SK-N-SH (cell line): ENCODE results near the gene SLC66A2. TPM values are rescaled to one million over a fixed set of nuclear protein-coding genes. Genes with fewer than 3 reads are reported as not detected.

ENCODE experiments used
- CTCF ChIA-PET: fragments of 300-600, 350-600 bp; formaldehyde crosslinking; extraction: SDS; loops from one replicate; lab custom pipeline; 2021; lab: Yijun Ruan, JAX
- POLR2A ChIA-PET: fragments of 350-600 bp; sonication (Branson Sonifier 250); formaldehyde crosslinking; extraction: SDS; loops from one replicate; lab custom pipeline; 2020; ENCODE audit warnings: antibody characterized with exemption, inconsistent platforms; lab: Yijun Ruan, JAX
- DNase-seq: peaks from one replicate; pipeline ENCODE4 v3.0.0; 2012
- H2AFZ ChIP-seq: fragments of 200-600 bp; sonication (generic); 2 replicates; pipeline ENCODE4 v1.8.1; 2016; ENCODE audit warnings: antibody characterized with exemption, mild to moderate bottlenecking, low read depth
- H3F3A ChIP-seq: fragments of 200-600 bp; sonication (generic); replicated peaks from 2 replicates; pipeline ENCODE3; 2016; ENCODE audit warnings: antibody characterized with exemption, mild to moderate bottlenecking; ENCODE audit not compliant: insufficient read depth
- H3K27ac ChIP-seq, 2 experiments: fragments of 200-500 bp in 1 of 2; fragments of 200-600 bp in 1 of 2; sonication (Bioruptor generic) in 1 of 2; sonication (generic), shearing (Covaris generic) in 1 of 2; 2 replicates each; pipeline versions ENCODE4 v1.5.1 to v1.6.1; 2014 to 2016; ENCODE audit warnings: low read depth in 2 of 2, inconsistent platforms in 1 of 2, low read length in 1 of 2, mild to moderate bottlenecking in 1 of 2, mixed read lengths in 1 of 2
- H3K27me3 ChIP-seq: fragments of 200-600 bp; sonication (generic), shearing (Covaris generic); 2 replicates; pipeline ENCODE4 v1.6.1; 2016; ENCODE audit warnings: mixed run types; ENCODE audit not compliant: insufficient read depth
- H3K36me3 ChIP-seq, 2 experiments: fragments of 200-500 bp in 1 of 2; fragments of 200-600 bp in 1 of 2; sonication (Bioruptor generic) in 1 of 2; sonication (generic) in 1 of 2; replicated peaks in 1 of 2; 2 replicates each; pipeline versions ENCODE3 to v1.5.1; 2014 to 2016; ENCODE audit warnings: low read length in 1 of 2, mild to moderate bottlenecking in 1 of 2; ENCODE audit not compliant: insufficient read depth in 2 of 2, control insufficient read depth in 1 of 2
- H3K4me1 ChIP-seq, 2 experiments: fragments of 200-500 bp in 1 of 2; fragments of 200-600 bp in 1 of 2; sonication (Bioruptor generic) in 1 of 2; sonication (generic), shearing (Covaris generic) in 1 of 2; 2 replicates each; pipeline versions ENCODE4 v1.5.1 to v1.6.1; 2014 to 2016; ENCODE audit warnings: low read depth in 1 of 2, low read length in 1 of 2, mixed run types in 1 of 2; ENCODE audit not compliant: insufficient read depth in 2 of 2, control insufficient read depth in 1 of 2
- H3K4me2 ChIP-seq: fragments of 200-600 bp; sonication (generic), shearing (Covaris generic); 2 replicates; pipeline ENCODE4 v1.6.1; 2017; ENCODE audit warnings: mixed run types
- H3K4me3 ChIP-seq, 2 experiments: fragments of 200-500 bp in 1 of 2; fragments of 200-600 bp in 1 of 2; sonication (Bioruptor generic) in 1 of 2; sonication (generic), shearing (Covaris generic) in 1 of 2; 2 replicates each; pipeline versions ENCODE4 v1.5.1 to v1.8.1; 2014 to 2016; ENCODE audit warnings: low read depth in 2 of 2, inconsistent platforms in 1 of 2, low read length in 1 of 2, mild to moderate bottlenecking in 1 of 2, mixed read lengths in 1 of 2, moderate library complexity in 1 of 2
- H3K79me2 ChIP-seq: fragments of 200-600 bp; sonication (generic); 2 replicates; pipeline ENCODE4 v1.8.1; 2017; ENCODE audit warnings: mild to moderate bottlenecking; ENCODE audit not compliant: insufficient read depth
- H3K9ac ChIP-seq: fragments of 200-600 bp; sonication (generic); 2 replicates; pipeline ENCODE4 v1.6.1; 2017; ENCODE audit warnings: mixed run types
- H3K9me2 ChIP-seq: fragments of 200-600 bp; sonication (generic); 2 replicates; pipeline ENCODE4 v1.6.1; 2017; ENCODE audit warnings: mixed run types
- H3K9me3 ChIP-seq: fragments of 200-600 bp; sonication (generic); 2 replicates; pipeline ENCODE4 v1.6.1; 2017; ENCODE audit warnings: mixed run types, mild to moderate bottlenecking, moderate library complexity
- H4K20me1 ChIP-seq: fragments of 200-600 bp; sonication (generic); 2 replicates; pipeline ENCODE4 v1.6.1; 2017; ENCODE audit warnings: mild to moderate bottlenecking, mixed run types; ENCODE audit not compliant: insufficient read depth
- GATA2 ChIP-seq: sonication (generic); formaldehyde crosslinking; IDR thresholded peaks from 2 replicates; pipeline ENCODE4 v1.5.0; 2020; ENCODE audit warnings: mild to moderate bottlenecking, missing genetic modification reagents
- IRF3 ChIP-seq: fragments of 150-350 bp; IDR thresholded peaks from 2 replicates; pipeline ENCODE4 v1.6.1; 2016; ENCODE audit warnings: mild to moderate bottlenecking, low read depth, low read length
- MAX ChIP-seq: IDR thresholded peaks from 2 replicates; pipeline ENCODE4 v1.4.0; 2012; ENCODE audit warnings: low read depth
- NFIC ChIP-seq: IDR thresholded peaks from 2 replicates; pipeline ENCODE4 v1.4.0; 2012; ENCODE audit warnings: borderline replicate concordance
- RCOR1 ChIP-seq: fragments of 150-350 bp; IDR thresholded peaks from 2 replicates; pipeline ENCODE4 v1.6.1; 2017; ENCODE audit warnings: antibody characterized with exemption, low read length
- REST ChIP-seq: IDR thresholded peaks from 2 replicates; pipeline ENCODE4 v1.6.1; 2012; ENCODE audit warnings: mild to moderate bottlenecking, low read depth, low read length, moderate library complexity
- RXRA ChIP-seq: IDR thresholded peaks from 2 replicates; pipeline ENCODE4 v1.4.0; 2012; ENCODE audit warnings: low read depth, mild to moderate bottlenecking, borderline replicate concordance
- TEAD4 ChIP-seq: IDR thresholded peaks from 2 replicates; pipeline ENCODE4 v1.4.0; 2012; ENCODE audit warnings: mild to moderate bottlenecking, borderline replicate concordance; ENCODE audit not compliant: insufficient read depth
- WGBS: methylation state at CpG from one replicate; pipeline ENCODE4 v1.1.6; 2017; ENCODE audit warnings: low lambda C conversion rate; 5-methylcytosine and 5-hydroxymethylcytosine counted together
- polyA plus RNA-seq, 3 experiments: library from polyadenylated mRNA; depleted of rRNA; stranded (reverse); fragments of >200 nt; gene quantifications; 2 replicates each; pipeline ENCODE4 v1.2.3, GENCODE V29; 2012

Gene SLC66A2
- polyA plus RNA-seq, 1 of the 3 experiments (the other 2 are of a cell fraction) = 14.5 TPM

GRCh38 chr18:79961527-79962291 is 10.3 kb upstream of the SLC66A2 start:
- H3K9ac ChIP-seq = no peak overlapping the region
- CTCF ChIA-PET = interaction anchor here (1.7 kb wide), 1 partner anchor 15 kb away, joined by 6 read pairs; no protein-coding TSS in a partner anchor

More at GRCh38 chr18:79961527-79962291, 10.3 kb upstream of the SLC66A2 start:
- POLR2A ChIA-PET = no interaction called here
- no peak for DNase-seq
- WGBS = 93% methylated on average over 18 of the region's 29 CpGs
- no peak for TF ChIP-seq GATA2
- TF ChIP-seq TEAD4 = no peak
- no peak for TF ChIP-seq MAX
- no peak for TF ChIP-seq RCOR1
- no peak for TF ChIP-seq IRF3
- no peak for TF ChIP-seq REST
- TF ChIP-seq RXRA = no peak
- no peak for TF ChIP-seq NFIC
- H3K4me3 ChIP-seq = no peak overlapping the region
- no peaks in the 10 kb centered on the region for H4K20me1 ChIP-seq
- H3K27ac ChIP-seq = no peak overlapping the region
- no peaks in the 10 kb centered on the region for H3K9me3 ChIP-seq
- no peak overlapping the region for H2AFZ ChIP-seq
- no peaks in the 10 kb centered on the region for H3F3A ChIP-seq
- no peak overlapping the region for H3K4me2 ChIP-seq
- H3K4me1 ChIP-seq = peaks cover 0 to 12% of the 10 kb centered on the region in 2 experiments; a peak in 1 of 4 replicates
- no peaks in the 10 kb centered on the region for H3K79me2 ChIP-seq
- H3K9me2 ChIP-seq = no peaks in the 10 kb centered on the region
- H3K27me3 ChIP-seq = no peaks in the 10 kb centered on the region
- no peaks in the 10 kb centered on the region for H3K36me3 ChIP-seq
